Natural killer cell (primary cell): ENCODE results near the gene CENATAC. TPM values are rescaled to one million over a fixed set of nuclear protein-coding genes. Genes with fewer than 3 reads are reported as not detected.
A peak's percentile ranks its signal among the peaks of the same experiment; 100 is the strongest.

ENCODE experiments used
- ATAC-seq, 3 donors: fragments of 150-1000 bp in 2 of 3; fragments of 200-7000 bp in 1 of 3; cut with Tn5 transposase; 1 replicate in 1 of 3; 2 replicates in 2 of 3; pipeline ENCODE4 v1.10.0; 2021; ENCODE audit warnings: mild to moderate bottlenecking in 2 of 3, moderate library complexity in 2 of 3
- DNase-seq, 2 donors: peaks; one replicate each; pipeline versions ENCODE4 v3.0.0 to v3.0.0-alpha.2; 2013 to 2021; ENCODE audit warnings: mixed read lengths in 1 of 2
- H3K27ac ChIP-seq: one replicate; pipeline ENCODE4 v1.5.1; 2013; ENCODE audit warnings: mild to moderate bottlenecking, low read length
- H3K27me3 ChIP-seq: one replicate; pipeline ENCODE4 v1.6.1; 2013; ENCODE audit warnings: low read length; ENCODE audit not compliant: control insufficient read depth, insufficient read depth
- H3K36me3 ChIP-seq: one replicate; pipeline ENCODE4 v1.6.1; 2013; ENCODE audit warnings: low read length; ENCODE audit not compliant: control insufficient read depth, insufficient read depth
- H3K4me1 ChIP-seq: one replicate; pipeline ENCODE4 v1.6.1; 2013; ENCODE audit warnings: low read length; ENCODE audit not compliant: control insufficient read depth, insufficient read depth
- H3K4me3 ChIP-seq: one replicate; pipeline ENCODE4 v1.5.1; 2013; ENCODE audit warnings: low read length
- H3K9me3 ChIP-seq: one replicate; pipeline ENCODE4 v1.6.1; 2013; ENCODE audit warnings: low read length; ENCODE audit not compliant: control insufficient read depth, insufficient read depth
- H3K27ac Mint-ChIP-seq, 2 donors: one replicate each; pipeline ENCODE4 v1.8.0; 2022; ENCODE audit warnings: mild to moderate bottlenecking in 2 of 2, mixed read lengths in 2 of 2, moderate library complexity in 1 of 2
- H3K27me3 Mint-ChIP-seq, 2 donors: one replicate each; pipeline ENCODE4 v1.8.0; 2022; ENCODE audit warnings: low read depth in 2 of 2, mixed read lengths in 2 of 2
- H3K36me3 Mint-ChIP-seq: one replicate; pipeline ENCODE4 v1.8.0; 2022; ENCODE audit warnings: mixed read lengths
- H3K4me1 Mint-ChIP-seq, 2 donors: one replicate each; pipeline ENCODE4 v1.8.0; 2022; ENCODE audit warnings: mixed read lengths in 2 of 2
- H3K4me3 Mint-ChIP-seq: one replicate; pipeline ENCODE4 v1.8.0; 2022; ENCODE audit warnings: mild to moderate bottlenecking, moderate library complexity, mixed read lengths
- H3K9me3 Mint-ChIP-seq, 2 donors: one replicate each; pipeline ENCODE4 v1.8.0; 2022; ENCODE audit warnings: mixed read lengths in 2 of 2
- WGBS: methylation state at CpG from one replicate; pipeline ENCODE4 v1.1.7; 2013; ENCODE audit warnings: missing lambda C conversion rate; ENCODE audit not compliant: insufficient coverage; 5-methylcytosine and 5-hydroxymethylcytosine counted together
- intact Hi-C: fragments of 100-400 bp; cut with micrococcal nuclease; formaldehyde crosslinking; loops from one replicate; pipeline ENCODE4 v1.14.2; 2022
- total RNA-seq, 4 donors: library from RNA; stranded (reverse); fragments of 120-200 nt in 1 of 4; gene quantifications; one replicate each; pipeline versions ENCODE4 v1.2.3 to v1.2.4, GENCODE V29; 2013 to 2022
- TF ChIP-seq, protein P1 (sequence below): fragments of 200-600 bp; IDR thresholded peaks from one replicate; pipeline ENCODE4 v1.8.0; 2022; ENCODE audit warnings: antibody characterized with exemption

The CENATAC gene
- total RNA-seq, 3 donors from 2014 or later (not counting 1 experiment from before 2014, with no cell fraction given): 121 to 143 (median 122) TPM

GRCh38 chr11:119042927-119043326, 45.0 kb downstream of the CENATAC start:
- Mint-ChIP-seq H3K27me3 (peaks cover 0 to 4% of the 10 kb centered on the region in 2 donors), H3K4me1 (no peaks in the 10 kb centered on the region), H3K4me3 (no peak overlapping the region), H3K27ac (no peak overlapping the region), H3K9me3 (no peaks in the 10 kb centered on the region), H3K36me3 (peaks cover 6% of the 10 kb centered on the region)
- ATAC-seq: no peak
- Histone ChIP-seq H3K27me3 (no peaks in the 10 kb centered on the region), H3K27ac (no peak overlapping the region), H3K36me3 (peaks cover 29% of the 10 kb centered on the region), H3K4me1 (no peaks in the 10 kb centered on the region), H3K9me3 (no peaks in the 10 kb centered on the region), H3K4me3 (no peak overlapping the region)
- DNase-seq: no peak
- TF ChIP-seq, protein P1, sequence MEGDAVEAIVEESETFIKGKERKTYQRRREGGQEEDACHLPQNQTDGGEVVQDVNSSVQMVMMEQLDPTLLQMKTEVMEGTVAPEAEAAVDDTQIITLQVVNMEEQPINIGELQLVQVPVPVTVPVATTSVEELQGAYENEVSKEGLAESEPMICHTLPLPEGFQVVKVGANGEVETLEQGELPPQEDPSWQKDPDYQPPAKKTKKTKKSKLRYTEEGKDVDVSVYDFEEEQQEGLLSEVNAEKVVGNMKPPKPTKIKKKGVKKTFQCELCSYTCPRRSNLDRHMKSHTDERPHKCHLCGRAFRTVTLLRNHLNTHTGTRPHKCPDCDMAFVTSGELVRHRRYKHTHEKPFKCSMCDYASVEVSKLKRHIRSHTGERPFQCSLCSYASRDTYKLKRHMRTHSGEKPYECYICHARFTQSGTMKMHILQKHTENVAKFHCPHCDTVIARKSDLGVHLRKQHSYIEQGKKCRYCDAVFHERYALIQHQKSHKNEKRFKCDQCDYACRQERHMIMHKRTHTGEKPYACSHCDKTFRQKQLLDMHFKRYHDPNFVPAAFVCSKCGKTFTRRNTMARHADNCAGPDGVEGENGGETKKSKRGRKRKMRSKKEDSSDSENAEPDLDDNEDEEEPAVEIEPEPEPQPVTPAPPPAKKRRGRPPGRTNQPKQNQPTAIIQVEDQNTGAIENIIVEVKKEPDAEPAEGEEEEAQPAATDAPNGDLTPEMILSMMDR: no peak
- WGBS: 88% methylated on average over 9 of the region's 9 CpGs
- intact Hi-C loops: no loop called here

DNA sequence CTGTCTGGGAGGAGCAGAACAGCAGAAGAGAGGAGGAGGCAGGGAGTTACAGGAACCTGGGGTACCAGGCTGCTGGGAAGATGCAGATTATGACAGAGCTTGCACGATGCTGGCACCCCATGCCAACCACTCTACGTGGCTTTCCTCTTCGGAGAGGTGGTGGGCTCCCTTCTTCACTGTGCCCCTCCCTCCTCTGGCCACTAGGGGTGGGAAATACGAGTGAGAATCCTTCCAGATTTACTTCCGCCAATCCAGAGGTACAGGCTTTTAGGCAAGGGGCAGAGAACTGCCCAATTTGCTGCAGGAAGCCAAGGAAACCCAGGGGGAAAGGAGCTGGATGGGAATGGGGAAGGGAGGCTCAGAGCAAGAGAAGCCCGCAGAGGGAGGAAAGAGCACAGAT, 46.8 kb downstream of the CENATAC start:
- Histone ChIP-seq H3K9me3 (no peaks in the 10 kb centered on the region), H3K36me3 (peaks cover 47% of the 10 kb centered on the region), H3K4me3 (no peak overlapping the region), H3K4me1 (no peaks in the 10 kb centered on the region), H3K27me3 (no peaks in the 10 kb centered on the region), H3K27ac (no peak overlapping the region)
- intact Hi-C loops: no loop called here
- 100% methylated on average over 6 of the region's 6 CpGs for WGBS
- Mint-ChIP-seq H3K36me3 (peaks cover 17% of the 10 kb centered on the region), H3K9me3 (no peaks in the 10 kb centered on the region), H3K27me3 (no peaks in the 10 kb centered on the region), H3K4me1 (peaks cover 2 to 3% of the 10 kb centered on the region in 2 donors), H3K27ac (peak overlapping the region in 1 of 2 donors; percentile 51), H3K4me3 (no peak overlapping the region)
- no peak for DNase-seq
- TF ChIP-seq, protein P1: no peak
- ATAC-seq: peak in 1 of 3 donors; percentile 19

DNA sequence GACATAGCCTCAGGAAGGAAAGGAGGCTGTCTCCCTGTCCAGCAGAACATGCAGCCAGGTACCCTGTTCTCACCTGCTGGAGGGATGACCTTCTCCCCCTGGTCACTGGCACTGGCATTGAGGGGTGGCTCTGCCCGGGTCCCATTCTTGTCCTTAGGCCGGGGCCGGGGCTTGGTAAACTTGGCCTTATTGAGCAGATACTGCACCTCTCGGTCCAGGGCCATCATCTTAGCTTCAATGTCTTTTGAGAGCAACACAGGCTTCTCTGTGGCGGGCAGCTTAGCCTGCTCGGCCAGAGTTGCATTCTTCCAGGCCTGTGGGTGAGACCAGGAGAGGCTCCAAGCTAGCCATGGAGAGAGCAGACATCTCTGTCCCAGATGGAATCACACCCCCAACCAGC, 48.6 kb downstream of the CENATAC start:
- no peak for DNase-seq
- intact Hi-C loops: no loop called here
- H3K27me3 ChIP-seq: no peaks in the 10 kb centered on the region
- Mint-ChIP-seq H3K27ac (no peak overlapping the region), H3K9me3 (no peaks in the 10 kb centered on the region), H3K36me3 (peaks cover 22% of the 10 kb centered on the region), H3K27me3 (no peaks in the 10 kb centered on the region), H3K4me1 (peaks cover 4 to 6% of the 10 kb centered on the region in 2 donors), H3K4me3 (no peak overlapping the region)
- H3K9me3 ChIP-seq: no peaks in the 10 kb centered on the region
- TF ChIP-seq, protein P1: no peak
- peaks cover 61% of the 10 kb centered on the region for H3K36me3 ChIP-seq
- no peak overlapping the region for H3K27ac ChIP-seq
- ATAC-seq: no peak
- no peak overlapping the region for H3K4me3 ChIP-seq
- 99% methylated on average over 6 of the region's 6 CpGs for WGBS
- H3K4me1 ChIP-seq: no peaks in the 10 kb centered on the region

GRCh38 chr11:119047205-119047604, 49.3 kb downstream of the CENATAC start:
- intact Hi-C loops: no loop called here
- TF ChIP-seq, protein P1: no peak
- Mint-ChIP-seq H3K9me3 (no peaks in the 10 kb centered on the region), H3K4me3 (no peak overlapping the region), H3K4me1 (peaks cover 6 to 7% of the 10 kb centered on the region in 2 donors), H3K27ac (no peak overlapping the region), H3K27me3 (no peaks in the 10 kb centered on the region), H3K36me3 (peaks cover 22% of the 10 kb centered on the region)
- WGBS: 78% methylated on average over 6 of the region's 6 CpGs
- H3K4me3 ChIP-seq: no peak overlapping the region
- ATAC-seq: no peak
- H3K36me3 ChIP-seq: peaks cover 68% of the 10 kb centered on the region
- no peaks in the 10 kb centered on the region for H3K27me3 ChIP-seq
- no peak overlapping the region for H3K27ac ChIP-seq
- DNase-seq: no peak
- no peaks in the 10 kb centered on the region for H3K9me3 ChIP-seq
- no peaks in the 10 kb centered on the region for H3K4me1 ChIP-seq
